GM21786 (cell line): ENCODE results near the gene CHST15.

Experiments
- ATAC-seq: cut with Tn5 transposase; IDR thresholded peaks from one replicate; pipeline ENCODE4 v1.9.1; 2021; ENCODE audit not compliant: unreplicated experiment

CHST15 gene

DNA sequence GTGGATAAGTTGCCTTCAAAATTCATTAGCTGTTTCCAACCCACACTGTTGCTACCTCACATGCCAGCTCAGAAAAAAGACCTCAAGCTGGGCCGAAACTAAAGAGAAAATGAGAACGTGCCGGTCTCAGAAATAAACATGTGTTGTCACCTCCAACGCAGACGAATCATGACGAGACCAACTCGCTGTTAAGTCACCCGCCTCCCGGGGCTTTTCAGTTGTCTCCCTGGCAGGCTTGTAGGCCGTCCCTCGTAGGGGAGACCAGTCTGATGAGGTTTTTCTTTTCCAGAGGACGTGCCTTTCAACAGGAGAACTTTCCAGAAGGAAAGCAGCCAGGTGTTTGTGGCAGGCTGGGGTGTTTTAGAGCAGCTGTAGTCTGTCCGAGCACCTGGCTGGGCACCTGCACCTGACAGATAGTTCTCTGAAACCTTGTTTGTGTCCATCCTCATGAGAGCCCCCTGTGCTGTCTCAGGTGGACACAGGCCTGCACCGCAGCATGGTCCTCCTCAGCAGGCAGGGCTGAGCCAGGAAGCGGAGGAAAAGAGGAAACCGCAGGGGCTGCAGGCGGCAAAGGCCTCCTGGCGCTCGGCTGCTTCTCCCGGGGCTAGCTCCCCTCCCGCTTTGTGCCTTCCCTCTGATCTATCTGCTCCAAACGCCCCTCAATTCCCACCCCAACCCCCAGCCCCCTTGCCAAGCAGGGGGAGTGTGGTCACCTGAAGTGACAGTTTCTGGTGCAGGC lies 78.8 kb downstream of the CHST15 start:
- no peak for ATAC-seq

GRCh38 chr10:124013916-124014315 lies 79.5 kb downstream of the CHST15 start:
- ATAC-seq = no peak

DNA sequence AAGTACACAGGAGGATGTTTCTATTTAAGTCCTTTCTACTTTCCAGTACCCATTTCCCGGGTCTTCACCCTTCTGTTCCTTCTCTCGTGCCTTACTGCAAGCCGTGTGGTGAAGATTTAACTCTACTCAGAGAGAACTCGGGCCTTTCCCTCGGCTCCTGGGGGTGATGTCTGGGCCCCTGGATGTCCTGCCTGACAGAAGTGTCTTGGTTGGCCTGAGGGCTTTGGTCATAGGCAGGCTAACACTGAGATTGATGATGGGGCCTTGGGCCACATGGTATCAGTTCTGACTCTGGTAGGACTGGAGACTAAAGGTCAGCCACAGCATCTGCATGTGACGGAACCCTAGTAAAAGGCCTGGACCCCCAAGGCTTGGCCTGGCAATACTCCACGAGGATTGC lies 80.4 kb downstream of the CHST15 start:
- ATAC-seq = no peak

DNA sequence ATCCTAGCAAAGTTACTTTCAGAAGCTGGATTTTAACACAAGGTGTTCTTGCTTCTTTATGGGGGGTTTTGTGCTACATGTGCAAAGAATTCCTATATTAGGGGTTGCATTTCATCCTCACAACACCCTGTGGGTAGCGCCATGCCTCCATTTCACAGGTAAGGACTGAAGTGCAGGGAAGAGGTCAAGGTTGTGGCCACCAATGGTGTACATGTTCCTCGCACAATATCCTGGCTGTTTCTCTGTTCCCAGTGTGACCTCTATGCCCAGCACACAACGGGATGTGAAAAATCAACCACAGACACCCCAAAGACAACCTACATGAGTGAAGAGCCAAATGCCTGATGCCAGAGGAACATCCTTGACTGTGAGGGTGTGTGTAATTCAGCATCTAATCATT lies 80.8 kb downstream of the CHST15 start:
- no peak for ATAC-seq

- ATAC-seq = no peak
Observed at GRCh38 chr10:124012066-124012465, 81.3 kb downstream of the CHST15 start.

DNA sequence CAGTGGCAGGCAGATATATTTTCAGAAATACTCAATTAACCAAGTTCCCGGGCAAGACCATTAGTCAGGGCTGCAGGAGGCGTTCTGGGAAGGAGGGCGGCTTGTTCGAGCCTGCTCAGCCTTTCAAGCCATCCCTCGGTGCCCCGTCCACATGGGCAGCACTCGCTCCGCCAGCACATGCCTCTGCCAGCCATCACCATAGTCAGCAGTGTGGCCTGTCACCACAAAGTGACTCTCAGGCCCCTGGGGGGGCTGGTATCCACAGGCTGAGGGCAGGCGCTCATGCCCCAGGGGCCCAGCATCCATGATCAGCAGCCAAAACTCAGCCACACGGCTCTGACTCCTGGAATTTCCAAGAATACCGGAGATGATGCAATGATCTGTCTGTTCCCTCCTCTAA lies 81.9 kb downstream of the CHST15 start:
- ATAC-seq = no peak

GRCh38 chr10:124010563-124011131 lies 82.8 kb downstream of the CHST15 start:
- no peak for ATAC-seq

- ATAC-seq = no peak
Observed at GRCh38 chr10:124010024-124010423, 83.4 kb downstream of the CHST15 start.

DNA sequence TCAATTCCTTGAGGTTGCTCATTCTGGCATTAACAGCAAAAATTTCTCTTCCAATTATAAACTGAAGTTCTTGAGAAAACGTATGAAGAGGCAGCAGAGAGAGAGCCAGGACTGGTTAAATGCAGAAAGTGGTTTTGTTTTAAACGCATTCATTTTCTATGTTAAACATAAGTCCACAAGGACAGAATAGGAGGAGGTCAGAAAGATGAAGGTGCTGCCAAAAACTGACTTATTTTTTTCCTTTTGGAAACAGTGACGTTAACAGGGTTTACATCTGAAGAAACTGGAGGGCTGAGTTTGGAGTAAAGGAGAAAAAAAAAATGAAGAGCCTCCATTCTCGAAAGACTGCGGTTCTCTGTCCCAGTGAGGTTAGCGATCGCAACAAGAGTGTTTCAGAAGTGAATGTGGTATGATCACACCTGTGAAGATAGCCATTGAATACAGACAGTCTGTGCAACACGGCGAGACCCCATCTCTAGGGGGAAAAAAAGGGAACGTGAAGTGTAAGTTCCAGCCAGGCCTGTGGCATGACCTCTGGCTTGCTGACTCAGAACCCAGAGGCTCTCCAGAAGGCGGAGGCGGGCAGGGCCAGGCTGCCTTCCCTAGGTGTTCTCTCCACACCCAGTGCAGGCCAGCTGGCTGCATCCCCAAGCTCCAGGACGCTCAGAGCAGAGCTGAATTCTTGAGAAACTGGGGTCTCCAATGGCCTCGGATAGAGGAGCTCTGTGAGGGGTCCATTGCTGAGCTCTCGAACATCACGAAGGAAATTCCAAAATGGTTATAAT lies 84.0 kb downstream of the CHST15 start:
- ATAC-seq = no peak

DNA sequence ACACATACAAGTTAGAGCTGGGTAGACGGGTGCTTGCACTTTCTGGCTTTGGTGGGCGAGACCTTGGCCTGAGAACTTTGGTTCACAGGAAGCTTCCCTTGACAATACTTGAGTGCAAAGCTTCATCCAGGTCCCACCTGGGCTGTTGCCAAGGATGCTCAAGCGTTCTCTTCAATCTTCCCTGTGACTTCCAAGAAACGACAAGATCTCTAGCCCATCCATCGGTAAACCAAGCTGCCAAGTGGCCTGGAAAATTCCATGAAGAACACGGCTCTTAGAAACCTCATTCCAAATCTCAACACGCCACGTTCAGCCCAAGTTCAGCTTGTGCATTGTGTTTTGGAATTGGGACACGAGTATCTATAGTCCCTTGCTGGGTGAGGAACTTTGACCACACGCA lies 84.7 kb downstream of the CHST15 start:
- no peak for ATAC-seq

DNA sequence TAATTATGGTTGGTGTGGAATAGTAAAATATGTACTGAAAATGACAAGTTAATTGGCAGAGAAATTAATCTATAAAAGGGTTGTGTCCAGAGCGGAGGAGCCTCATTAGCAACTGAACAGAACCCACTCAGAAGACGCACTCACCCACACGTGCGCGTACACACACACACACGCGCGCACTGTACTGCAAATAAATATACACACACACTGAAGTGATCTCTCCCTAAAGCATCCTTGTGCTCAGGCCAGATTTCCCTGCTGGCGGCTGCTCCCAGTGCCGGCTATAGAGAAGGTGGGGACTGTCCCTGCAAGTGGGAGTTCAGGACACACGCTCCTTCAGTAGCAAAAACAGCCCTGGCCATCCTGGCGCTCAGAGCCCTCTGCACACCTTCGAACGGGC lies 85.2 kb downstream of the CHST15 start:
- no peak for ATAC-seq

- no peak for ATAC-seq
Observed at GRCh38 chr10:124007773-124008145, 85.6 kb downstream of the CHST15 start.

GRCh38 chr10:124007102-124007772 lies 86.2 kb downstream of the CHST15 start:
- no peak for ATAC-seq

GRCh38 chr10:124006526-124006925 lies 86.9 kb downstream of the CHST15 start:
- ATAC-seq = no peak

GRCh38 chr10:124005991-124006392 lies 87.4 kb downstream of the CHST15 start:
- ATAC-seq = no peak

DNA sequence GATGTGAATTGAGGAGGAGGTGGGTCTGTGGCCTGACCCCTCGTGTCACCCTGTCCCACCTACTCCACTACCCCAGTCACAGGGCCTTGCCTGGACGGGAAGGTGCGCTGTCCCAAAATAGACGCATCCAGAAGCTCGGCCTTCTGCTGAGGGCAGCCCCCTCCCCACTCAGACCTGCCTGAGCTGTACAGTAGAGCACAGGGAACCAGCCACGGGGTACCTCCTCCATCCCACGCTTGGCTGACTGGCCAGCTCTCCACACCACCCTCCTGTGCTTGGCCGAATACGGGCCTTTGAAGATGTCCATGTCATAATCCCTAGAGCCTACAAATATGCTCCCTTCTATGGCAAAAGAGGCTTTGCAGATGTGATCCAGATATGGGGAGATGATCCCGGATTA lies 88.3 kb downstream of the CHST15 start:
- ATAC-seq = no peak

- no peak for ATAC-seq
Observed at GRCh38 chr10:124004663-124005004, 88.8 kb downstream of the CHST15 start.

- no peak for ATAC-seq
Observed at GRCh38 chr10:124003871-124004662, 89.3 kb downstream of the CHST15 start.

DNA sequence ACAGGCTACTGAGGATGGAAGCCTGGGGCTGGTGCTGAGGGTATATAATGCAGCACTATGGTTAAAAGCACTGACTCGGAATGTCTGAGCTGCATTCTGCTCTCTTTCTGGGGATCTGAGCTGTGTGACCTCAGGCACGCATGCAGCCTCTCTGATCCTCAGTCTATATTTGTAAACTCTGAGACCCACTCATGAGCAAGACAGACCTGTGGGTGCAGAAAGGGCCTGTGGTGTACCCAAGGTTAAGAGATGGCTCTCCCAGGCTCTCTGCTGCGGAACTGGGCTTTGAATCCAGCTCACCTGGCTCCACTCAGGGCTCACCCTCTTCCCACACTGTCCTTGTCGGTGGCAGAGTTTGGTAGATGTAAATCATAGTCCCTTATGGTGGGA lies 89.9 kb downstream of the CHST15 start:
- ATAC-seq = no peak

GRCh38 chr10:124003070-124003419 lies 90.4 kb downstream of the CHST15 start:
- ATAC-seq = no peak

- ATAC-seq = no peak
Observed at GRCh38 chr10:124002391-124003069, 90.9 kb downstream of the CHST15 start.
